GM21367 (cell line): ENCODE measurements around the gene LGALS1.

ENCODE experiments used
- ATAC-seq: cut with Tn5 transposase; IDR thresholded peaks from one replicate; pipeline ENCODE4 v1.9.1; 2021; ENCODE audit not compliant: unreplicated experiment

Gene LGALS1

GRCh38 chr22:37661160-37661924 lies 14.1 kb upstream of the LGALS1 start:
- ATAC-seq: no peak

GRCh38 chr22:37662039-37662438 lies 13.4 kb upstream of the LGALS1 start:
- ATAC-seq: no peak

GRCh38 chr22:37663521-37664140 lies 11.8 kb upstream of the LGALS1 start:
- no peak for ATAC-seq

GRCh38 chr22:37664249-37665101 lies 11.0 kb upstream of the LGALS1 start:
- no peak for ATAC-seq

- ATAC-seq: no peak
Observed at GRCh38 chr22:37665487-37665886, 9.9 kb upstream of the LGALS1 start.

- ATAC-seq: no peak
Observed at GRCh38 chr22:37669586-37669985, 5.8 kb upstream of the LGALS1 start.

DNA sequence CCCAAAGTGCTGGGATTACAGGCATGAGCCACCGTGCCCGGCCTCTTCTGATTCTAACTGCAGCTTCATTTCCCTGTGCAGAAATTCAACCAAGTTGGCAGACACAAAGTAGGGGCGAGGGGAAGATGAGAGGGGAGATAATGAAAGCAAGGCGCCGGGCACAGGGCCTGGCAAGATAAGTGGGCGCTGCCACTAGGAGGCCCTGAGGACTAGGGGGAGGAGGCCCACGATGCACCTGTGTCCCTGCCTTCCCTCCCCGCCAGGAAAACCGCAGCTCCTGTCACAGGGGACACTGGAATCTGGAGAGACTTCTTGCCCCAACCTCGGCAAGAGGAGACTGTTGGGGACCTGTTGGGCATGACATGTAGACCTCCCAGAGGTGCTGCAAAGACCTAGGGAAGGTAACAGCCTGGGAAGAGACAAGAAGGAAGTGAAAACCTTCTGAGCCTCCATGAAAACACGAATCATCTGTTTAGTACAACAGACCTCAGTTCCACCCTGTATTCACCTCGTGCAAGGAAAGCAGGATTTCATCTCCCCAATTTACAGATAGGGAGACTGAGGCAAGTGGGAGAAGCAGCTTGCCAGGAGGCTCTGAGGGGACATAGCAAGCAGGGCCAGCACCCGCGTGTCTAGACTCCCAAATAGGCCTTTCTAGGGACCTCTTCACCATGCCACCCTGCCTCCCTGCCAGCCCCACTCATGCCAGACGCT lies 3.1 kb upstream of the LGALS1 start:
- no peak for ATAC-seq

GRCh38 chr22:37672920-37673455 lies 2.4 kb upstream of the LGALS1 start:
- no peak for ATAC-seq

DNA sequence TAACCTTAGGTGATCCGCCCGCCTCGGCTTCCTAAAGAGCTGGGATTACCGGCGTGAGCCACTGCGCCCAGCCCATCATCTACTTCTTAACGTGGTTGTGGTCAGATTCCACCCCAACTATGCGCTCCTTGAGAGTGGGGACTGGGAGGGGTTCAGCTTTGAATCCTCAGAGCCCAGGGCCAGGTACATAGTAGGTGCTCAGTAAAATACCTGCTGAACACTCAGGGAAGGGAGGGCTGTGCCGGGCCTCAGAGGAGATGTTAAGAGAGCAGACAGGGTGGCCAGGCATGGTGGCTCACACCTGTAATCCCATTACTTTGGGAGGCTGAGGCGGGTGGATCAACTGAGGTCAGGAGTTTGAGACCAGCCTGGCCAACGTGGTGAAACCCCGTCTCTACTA lies 1.2 kb upstream of the LGALS1 start:
- no peak for ATAC-seq

DNA sequence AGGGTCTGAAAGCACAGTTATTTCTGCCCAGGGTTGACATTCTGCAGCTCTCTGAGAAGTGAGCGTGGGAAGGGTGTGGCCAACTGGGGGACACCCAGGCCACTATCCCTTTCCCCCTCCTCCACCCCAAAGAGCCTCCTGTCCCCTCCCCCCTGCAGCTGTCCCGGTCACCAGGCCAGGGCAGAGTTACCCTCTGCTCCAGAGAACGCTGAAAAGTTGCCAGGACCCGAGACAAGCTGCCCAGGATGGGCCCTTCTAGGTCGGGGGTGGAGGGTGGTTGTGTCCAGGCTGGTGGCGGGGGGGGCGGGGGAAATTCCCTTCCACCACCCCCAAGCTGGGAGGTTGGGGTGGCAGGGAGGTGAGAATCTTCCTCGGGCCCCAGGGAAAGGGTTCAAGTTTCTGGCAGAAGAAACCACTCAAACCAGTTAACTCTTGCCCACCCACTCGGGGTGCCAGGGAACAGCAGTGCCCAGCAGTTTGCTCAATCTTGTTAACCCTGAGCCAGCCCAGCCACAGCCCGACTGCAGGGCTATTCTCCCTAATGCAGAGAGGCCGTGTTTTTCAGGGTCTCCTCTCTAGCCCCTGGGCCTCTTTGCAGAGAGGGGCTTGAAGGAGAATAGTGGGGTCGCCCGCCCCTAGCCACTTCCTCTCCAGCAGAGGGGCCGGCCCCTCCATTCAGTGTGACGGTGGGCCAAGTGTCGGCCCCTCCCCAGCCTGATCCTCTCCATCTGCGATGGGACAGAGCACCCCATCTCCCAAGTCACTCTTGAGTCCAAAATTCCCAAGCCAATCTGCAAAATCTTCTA lies 697 bp downstream of the LGALS1 start:
- ATAC-seq: no peak

- ATAC-seq: no peak
Observed at GRCh38 chr22:37676736-37677492, 1.5 kb downstream of the LGALS1 start.

DNA sequence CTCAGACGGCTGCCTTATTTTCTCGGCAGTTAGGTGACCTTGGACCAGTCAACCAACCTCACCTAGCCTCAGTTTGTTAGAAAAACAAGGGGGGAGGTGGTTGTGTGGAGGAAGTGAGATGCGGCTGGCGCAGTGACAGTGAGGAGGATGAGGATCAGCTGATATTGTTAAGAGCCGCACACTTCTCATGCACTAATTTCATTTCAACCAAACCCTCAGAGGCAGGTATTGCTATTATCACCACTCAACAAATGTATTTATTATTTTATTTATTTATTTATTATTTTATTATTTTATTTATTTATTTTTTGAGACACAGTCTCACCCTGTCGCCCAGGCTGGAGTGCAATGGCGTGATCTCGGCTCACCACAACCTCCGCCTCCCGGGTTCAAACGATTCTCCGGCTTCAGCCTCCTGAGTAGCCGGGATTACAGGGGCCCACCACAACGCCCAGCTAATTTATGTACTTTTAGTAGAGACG lies 2.1 kb downstream of the LGALS1 start:
- ATAC-seq: no peak

GRCh38 chr22:37678372-37678771 lies 2.9 kb downstream of the LGALS1 start:
- ATAC-seq: no peak

DNA sequence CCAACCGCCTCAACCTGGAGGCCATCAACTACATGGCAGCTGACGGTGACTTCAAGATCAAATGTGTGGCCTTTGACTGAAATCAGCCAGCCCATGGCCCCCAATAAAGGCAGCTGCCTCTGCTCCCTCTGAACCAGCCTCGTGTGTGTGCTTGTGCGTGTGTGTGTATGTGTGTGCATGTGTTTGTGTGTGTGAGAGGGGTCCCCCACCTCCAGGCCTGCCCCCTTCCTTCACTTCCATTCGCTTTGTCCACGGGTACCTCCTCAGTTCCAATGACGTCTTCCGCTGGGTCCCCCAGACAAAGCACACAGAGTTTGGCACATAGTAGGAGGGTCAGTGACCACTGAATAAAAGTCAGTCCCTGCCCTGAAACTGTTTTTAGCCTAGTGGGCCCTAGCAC lies 4.2 kb downstream of the LGALS1 start:
- ATAC-seq: no peak

DNA sequence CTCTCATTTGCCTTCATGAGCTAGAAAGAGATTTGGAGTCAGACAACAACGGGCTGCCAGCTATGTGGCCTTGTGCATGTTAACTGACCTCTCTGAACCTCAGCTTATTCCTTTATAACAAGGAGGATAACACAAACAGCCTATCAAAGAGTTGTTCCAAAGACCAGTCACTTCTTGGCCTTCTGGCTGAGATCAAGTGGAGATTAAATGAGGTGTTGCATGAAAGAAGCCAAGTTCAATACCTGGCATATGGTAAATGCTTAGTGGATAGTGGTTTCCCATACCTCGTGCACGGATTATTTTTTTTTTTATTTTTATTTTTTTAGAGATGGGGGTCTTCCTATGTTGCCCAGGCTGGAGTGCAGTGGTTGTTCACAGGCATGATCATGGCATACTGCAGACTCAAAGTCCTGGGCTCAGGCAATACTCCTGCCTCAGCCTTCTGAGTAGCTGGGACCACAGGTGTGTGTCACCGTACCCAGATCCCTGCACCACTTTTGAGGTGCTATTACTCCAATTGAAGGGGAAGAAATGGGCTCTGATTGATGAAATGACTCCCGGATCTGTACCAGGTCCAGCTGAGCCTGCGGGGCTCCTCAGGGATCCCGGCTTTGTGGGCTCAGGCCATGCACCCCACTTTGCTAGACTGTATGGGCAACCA lies 4.9 kb downstream of the LGALS1 start:
- ATAC-seq: no peak

DNA sequence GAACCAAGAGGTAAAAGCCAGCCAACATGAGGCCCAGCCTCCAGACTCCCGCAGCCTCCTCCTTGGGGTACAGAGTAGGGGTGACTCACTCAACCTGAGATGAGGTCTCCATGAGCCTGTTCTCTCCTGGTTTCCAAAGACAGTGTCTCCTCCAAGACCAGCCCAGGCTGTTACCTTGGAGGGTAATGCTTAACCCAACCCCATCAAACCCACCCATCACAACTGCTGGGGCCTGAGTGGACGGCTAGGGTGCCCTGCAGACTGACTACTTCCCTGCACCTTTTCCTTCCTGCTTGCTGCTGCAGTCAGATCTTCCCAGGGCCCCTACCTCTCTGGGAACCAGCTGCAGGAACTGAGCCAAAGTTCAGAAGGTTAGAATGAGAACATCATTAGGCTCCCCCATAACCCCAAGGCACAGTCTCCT lies 5.6 kb downstream of the LGALS1 start:
- ATAC-seq: no peak

- ATAC-seq: no peak
Observed at GRCh38 chr22:37681556-37682049, 6.2 kb downstream of the LGALS1 start.

- ATAC-seq: no peak
Observed at GRCh38 chr22:37684803-37685615, 9.6 kb downstream of the LGALS1 start.
